RWPE1 (cell line): ENCODE results near the gene ADAMTS16.

Source experiments
- CTCF ChIA-PET: fragments of 350-600 bp; sonication (Branson Sonifier 250); formaldehyde crosslinking; extraction: SDS; loops from one replicate; lab custom pipeline; 2021; lab: Yijun Ruan, JAX
- POLR2A ChIA-PET: fragments of 400-600 bp; formaldehyde crosslinking; extraction: SDS; loops from one replicate; lab custom pipeline; 2020; ENCODE audit warnings: antibody characterized with exemption; ENCODE audit not compliant: low non-redundant PET; lab: Yijun Ruan, JAX
- DNase-seq: peaks from one replicate; pipeline ENCODE4 v3.0.0; 2012; ENCODE audit warnings: low spot score
- H3K27ac ChIP-seq: fragments of 450-650 bp; 2 replicates; pipeline ENCODE4 v1.5.1; 2017
- TF ChIP-seq, protein P1 (sequence below): fragments of 450-650 bp; conservative IDR thresholded peaks from 2 replicates; pipeline ENCODE4 v1.5.1; 2017; ENCODE audit warnings: low read depth, mild to moderate bottlenecking

ADAMTS16 gene

DNA sequence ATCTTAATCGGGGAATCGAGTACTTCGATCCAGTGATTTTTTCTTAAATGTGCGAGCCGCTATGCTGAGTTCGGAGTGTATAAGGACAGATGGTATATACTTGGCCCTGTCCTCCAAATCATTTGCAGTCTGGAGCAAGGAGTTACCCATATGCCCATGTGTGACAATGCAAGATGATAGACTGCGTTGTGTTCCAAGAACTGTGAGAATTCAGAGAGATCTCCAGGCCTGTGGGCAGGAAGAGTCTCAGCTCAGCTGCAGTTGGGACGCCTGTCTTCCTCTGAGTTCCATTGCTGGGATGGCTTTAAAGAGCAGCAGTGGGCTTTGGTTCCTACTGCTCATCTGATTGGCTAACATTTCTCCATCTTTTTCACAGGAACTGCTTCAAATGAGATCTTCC, 106.6 kb downstream of the ADAMTS16 start:
- DNase-seq, result no peak
- TF ChIP-seq, protein P1, sequence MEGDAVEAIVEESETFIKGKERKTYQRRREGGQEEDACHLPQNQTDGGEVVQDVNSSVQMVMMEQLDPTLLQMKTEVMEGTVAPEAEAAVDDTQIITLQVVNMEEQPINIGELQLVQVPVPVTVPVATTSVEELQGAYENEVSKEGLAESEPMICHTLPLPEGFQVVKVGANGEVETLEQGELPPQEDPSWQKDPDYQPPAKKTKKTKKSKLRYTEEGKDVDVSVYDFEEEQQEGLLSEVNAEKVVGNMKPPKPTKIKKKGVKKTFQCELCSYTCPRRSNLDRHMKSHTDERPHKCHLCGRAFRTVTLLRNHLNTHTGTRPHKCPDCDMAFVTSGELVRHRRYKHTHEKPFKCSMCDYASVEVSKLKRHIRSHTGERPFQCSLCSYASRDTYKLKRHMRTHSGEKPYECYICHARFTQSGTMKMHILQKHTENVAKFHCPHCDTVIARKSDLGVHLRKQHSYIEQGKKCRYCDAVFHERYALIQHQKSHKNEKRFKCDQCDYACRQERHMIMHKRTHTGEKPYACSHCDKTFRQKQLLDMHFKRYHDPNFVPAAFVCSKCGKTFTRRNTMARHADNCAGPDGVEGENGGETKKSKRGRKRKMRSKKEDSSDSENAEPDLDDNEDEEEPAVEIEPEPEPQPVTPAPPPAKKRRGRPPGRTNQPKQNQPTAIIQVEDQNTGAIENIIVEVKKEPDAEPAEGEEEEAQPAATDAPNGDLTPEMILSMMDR, result no peak
- ChIA-PET CTCF (no interaction called here), POLR2A (no interaction called here)
- no peak overlapping the region for H3K27ac ChIP-seq

DNA sequence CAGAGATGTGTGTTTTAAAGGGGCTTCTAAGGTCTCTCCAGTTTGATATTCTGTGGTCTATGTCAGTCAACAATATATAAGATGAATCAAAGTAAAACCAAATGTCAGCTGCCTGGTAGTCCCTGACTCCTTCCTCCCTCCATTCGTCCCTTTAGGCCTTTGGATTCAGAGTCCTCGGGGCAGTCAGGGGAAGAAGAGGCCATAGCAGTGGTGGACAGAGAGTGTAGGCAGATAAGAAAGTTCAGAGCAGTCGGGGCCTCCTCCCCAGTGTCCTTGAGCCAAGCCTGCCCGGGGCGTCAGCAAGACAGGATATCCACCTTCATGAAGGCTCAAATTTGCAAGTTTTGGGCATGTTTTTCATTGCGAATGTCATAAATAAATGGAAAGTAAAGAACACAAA, 110.6 kb downstream of the ADAMTS16 start:
- DNase-seq, result no peak
- TF ChIP-seq, protein P1, result no peak
- ChIA-PET POLR2A (no interaction called here), CTCF (no interaction called here)
- H3K27ac ChIP-seq, result no peak overlapping the region

DNA sequence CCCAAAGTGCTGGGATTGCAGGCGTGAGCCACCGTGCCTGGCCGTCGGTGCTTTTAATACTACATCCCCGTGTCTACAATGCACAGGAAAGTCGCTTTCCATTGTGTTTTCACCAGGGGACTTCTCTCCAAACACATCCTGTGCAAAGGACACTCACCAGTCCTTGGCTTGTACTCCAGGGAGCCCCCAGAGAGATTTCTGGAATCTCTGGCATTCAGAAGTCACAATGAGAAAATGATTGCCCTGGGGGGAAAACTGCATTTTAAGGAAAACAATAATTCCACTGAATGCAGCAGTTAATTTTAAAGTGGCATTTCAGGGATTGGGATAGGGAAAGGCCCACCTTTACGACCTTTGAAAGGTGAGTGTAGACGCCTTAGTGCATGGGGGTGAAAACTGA, 112.0 kb downstream of the ADAMTS16 start:
- ChIA-PET POLR2A (no interaction called here), CTCF (no interaction called here)
- TF ChIP-seq, protein P1, result no peak
- no peak for DNase-seq
- no peak overlapping the region for H3K27ac ChIP-seq

DNA sequence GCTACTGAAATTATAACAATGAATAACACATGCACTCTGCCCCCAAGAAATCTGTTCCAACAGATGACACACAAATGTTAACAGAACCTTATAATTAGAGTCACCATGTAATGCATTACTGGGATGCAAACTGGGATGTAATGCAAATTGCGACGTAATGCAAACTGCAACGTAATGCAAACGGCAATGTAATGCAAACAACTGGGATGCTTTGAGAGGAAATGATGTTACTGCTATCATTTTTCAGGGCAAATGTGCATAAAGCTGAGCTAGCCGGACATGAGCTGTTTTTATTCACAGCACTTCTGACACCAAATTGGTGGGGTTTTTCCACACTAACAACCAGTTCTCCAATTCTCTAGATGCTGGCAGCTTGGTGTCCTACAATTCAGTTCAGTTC, 117.2 kb downstream of the ADAMTS16 start:
- no peak overlapping the region for H3K27ac ChIP-seq
- ChIA-PET POLR2A (no interaction called here), CTCF (no interaction called here)
- no peak for DNase-seq
- TF ChIP-seq, protein P1, result no peak

DNA sequence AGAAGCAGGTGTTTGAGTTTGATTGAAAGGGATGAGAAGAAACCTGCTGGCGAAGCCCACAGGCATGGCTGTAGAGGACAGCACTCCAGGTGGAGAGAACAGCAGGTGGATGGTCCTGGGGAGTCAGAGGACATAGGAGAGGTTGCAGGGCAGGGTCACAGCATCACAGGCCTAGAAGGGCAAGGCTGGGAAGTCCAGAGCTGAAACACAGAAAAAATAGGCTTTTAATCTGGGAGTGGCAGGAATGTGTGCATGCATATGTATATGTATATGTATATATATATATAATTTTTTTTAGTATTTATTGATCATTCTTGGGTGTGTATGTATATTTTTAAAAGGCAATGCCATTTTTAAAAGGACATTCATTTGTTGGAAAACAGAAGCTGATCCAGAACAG, 118.4 kb downstream of the ADAMTS16 start:
- TF ChIP-seq, protein P1, result no peak
- no peak overlapping the region for H3K27ac ChIP-seq
- no peak for DNase-seq
- CTCF ChIA-PET, result interaction anchor here (0.5 to 0.8 kb wide), 2 partner anchors 16 to 1550 kb away, joined by 3 to 4 read pairs; no protein-coding TSS in a partner anchor
- POLR2A ChIA-PET, result no interaction called here

DNA sequence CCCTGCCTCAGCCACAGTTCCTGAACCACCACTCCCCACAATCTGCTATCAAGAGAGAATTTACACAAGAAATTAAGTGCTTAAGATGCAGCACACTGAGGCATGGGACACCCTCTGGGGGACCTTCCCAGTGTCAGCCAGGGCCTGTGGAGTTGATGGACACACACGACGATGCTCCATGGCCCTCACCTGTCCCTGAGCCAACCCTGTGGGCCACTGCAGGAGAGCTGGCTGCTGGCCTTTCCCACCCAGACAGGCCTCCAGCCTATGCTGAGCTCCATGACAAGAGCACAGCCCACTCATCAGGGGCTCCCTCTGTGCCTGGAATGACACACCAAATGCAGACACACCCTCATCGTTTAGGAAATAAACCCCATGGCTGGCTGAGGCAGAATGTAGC, 124.6 kb downstream of the ADAMTS16 start:
- POLR2A ChIA-PET, result no interaction called here

More for the DNA sequence above, 124.6 kb downstream of the ADAMTS16 start:
- no peak for DNase-seq
- CTCF ChIA-PET, result no interaction called here
- TF ChIP-seq, protein P1, result no peak
- H3K27ac ChIP-seq, result no peak overlapping the region
